H54 (cell line): ENCODE measurements around the gene MYO7A.

Experiments used
- DNase-seq: peaks from one replicate; pipeline ENCODE4 v3.0.0; 2011; ENCODE audit warnings: low spot score, mixed read lengths; ENCODE audit not compliant: insufficient read length
- FAIRE-seq: peaks from 3 replicates; lab custom pipeline; 2011; peaks lifted over from hg19 to GRCh38; lab: Jason Lieb, UNC
- POLR2A ChIP-seq: IDR thresholded peaks from 2 replicates; pipeline ENCODE4 v1.6.1; 2011; ENCODE audit warnings: low read depth, mild to moderate bottlenecking, low read length

Gene MYO7A

GRCh38 chr11:77204754-77205466, 76.9 kb downstream of the MYO7A start:
- TF ChIP-seq POLR2A: no peak
- FAIRE-seq (no peak), DNase-seq (no peak)

DNA sequence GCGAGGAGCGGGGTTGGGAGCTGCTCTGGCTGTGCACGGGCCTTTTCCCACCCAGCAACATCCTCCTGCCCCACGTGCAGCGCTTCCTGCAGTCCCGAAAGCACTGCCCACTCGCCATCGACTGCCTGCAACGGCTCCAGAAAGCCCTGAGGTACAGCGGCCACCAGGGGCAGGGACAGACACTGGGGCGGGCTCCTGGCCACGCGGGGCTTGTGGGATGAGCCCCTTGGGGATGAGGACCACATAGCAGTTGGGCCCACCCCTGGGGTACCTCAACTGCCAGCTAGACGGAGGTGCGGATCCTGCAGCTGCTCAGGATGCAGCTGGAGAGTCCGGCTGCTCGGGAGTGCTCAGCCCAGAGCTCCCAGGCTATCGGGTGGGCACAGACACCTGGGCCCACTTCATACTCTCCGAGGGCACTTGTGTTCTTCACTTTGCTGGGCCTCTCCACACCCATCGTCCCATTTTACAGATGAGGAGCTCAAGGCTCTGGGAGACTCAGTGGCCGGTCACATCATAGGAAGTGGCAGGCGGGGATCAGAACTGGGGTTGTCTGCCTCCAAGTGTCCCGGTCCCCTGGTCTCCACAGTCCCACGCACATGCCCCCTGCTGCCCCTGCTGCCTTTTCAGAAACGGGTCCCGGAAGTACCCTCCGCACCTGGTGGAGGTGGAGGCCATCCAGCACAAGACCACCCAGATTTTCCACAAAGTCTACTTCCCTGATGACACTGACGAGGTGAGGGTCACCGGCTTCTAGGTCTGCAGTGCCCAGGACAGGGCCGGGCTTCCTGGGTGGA, 77.6 kb downstream of the MYO7A start:
- DNase-seq (no peak), FAIRE-seq (no peak)
- TF ChIP-seq POLR2A: no peak

DNA sequence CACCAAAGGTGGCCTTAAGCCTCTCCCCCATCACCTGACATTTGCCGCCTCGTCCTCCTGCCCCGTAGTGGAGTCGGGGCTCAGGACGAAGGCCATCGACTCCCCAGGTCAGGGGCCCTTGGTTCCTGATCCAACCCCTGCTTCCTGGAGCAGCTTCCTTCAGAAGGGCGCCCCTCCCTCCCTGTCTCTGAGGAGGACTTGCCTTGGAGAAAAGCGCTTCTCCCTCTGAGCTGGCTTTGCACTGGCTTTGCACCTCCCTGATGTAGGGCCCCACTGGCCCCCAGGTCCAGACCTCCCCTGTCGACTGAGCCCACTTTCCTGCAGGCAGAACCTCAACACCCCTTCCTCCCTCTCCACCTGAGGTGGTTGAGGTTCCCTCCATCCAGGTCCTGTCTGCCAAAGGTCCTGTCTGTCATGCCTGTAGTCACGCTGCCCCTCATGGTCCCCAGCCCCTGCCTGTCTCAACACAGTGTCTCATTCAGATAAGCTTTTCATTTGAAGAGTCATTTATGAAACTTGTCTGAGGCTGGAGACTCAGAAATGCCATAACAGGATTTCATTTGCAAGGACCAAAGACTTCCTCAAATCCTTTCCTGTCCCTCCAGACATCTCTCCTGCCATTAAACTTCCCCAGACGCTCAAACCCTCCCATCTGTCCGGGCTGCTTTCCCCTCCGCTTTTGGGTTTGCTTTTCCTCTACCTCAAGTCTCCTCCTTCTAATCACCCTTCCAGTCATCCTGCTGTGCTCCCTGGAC, 78.4 kb downstream of the MYO7A start:
- no peak for TF ChIP-seq POLR2A
- FAIRE-seq (no peak), DNase-seq (no peak)

GRCh38 chr11:77207019-77207485, 79.0 kb downstream of the MYO7A start:
- DNase-seq: no peak
- TF ChIP-seq POLR2A: no peak
- no peak for FAIRE-seq

DNA sequence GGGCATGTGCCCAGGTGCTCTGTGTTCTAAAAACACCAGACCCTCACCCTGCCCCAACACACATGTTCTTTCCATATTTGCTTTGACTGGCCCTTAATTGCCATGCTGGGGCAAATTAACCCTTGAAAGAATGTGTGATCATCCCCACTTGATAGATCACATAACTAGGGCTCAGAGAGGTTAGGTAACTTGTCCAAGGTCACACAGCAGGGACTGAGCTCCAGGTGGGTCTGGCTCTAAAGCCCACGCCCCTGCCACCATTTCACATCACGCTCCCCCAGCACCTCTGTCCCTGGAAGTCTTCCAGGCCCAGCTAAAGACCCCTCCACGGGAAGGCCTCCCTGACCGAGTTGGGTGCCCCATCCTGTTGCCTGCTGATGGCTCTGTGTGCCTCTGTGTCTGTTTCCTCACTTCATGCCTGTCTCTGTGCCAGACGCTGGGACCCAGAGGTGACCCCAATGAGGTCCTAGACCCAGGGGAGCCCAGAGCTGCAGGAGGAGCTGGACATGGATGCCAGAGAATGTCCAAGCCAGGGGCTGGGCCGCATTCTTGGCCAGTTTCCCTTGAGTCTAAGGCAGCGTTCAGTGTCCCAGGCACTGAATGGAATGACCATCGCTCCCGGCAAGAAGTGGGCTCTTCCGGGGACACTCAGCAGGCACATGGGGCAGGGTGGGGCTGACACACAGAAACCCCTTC, 79.7 kb downstream of the MYO7A start:
- TF ChIP-seq POLR2A: no peak
- DNase-seq (no peak), FAIRE-seq (no peak)

- FAIRE-seq: no peak
- no peak for TF ChIP-seq POLR2A
- no peak for DNase-seq
Observed at GRCh38 chr11:77208535-77208934, 80.5 kb downstream of the MYO7A start.

GRCh38 chr11:77209663-77210062, 81.6 kb downstream of the MYO7A start:
- DNase-seq: no peak
- no peak for FAIRE-seq
- no peak for TF ChIP-seq POLR2A

GRCh38 chr11:77211040-77211451, 83.0 kb downstream of the MYO7A start:
- FAIRE-seq: no peak

GRCh38 chr11:77211594-77212251, 83.7 kb downstream of the MYO7A start:
- no peak for DNase-seq
- no peak for TF ChIP-seq POLR2A
- FAIRE-seq: no peak

More at GRCh38 chr11:77211040-77211451, 83.0 kb downstream of the MYO7A start:
- no peak for DNase-seq
- no peak for TF ChIP-seq POLR2A

DNA sequence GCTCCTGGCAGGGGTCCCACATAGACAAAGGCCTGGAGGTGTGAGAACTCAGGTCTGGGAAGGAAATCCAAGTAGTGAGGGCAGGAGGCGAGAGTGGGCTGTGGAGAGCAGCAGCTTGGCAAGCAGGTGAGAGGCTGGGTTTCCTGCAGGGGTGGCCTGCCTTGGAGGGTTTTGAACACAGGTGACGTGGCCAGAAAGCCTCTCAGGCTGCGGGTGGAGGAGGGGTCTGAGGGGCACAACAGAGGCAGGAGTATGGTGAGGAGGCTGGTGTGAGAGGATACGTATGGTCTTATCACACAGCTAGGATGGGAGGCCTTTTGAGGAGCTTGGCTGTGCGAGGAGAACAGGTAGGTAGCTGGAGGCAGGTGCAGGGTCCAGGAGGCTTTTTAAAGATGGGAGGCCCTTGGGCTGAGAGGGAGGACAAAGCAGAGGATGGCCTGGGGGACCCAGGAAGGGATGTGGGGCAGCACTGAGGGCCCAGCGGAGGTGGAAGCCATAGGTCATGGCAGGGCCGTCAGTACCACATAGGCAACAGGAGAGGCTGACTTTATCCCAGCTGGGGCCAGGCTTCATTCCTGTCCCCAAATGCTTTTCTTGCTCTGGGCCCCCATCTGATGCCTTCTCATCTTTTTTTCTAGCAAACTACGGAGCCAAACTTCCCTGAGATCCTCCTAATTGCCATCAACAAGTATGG, 84.4 kb downstream of the MYO7A start:
- FAIRE-seq (no peak), DNase-seq (no peak)
- TF ChIP-seq POLR2A: no peak

DNA sequence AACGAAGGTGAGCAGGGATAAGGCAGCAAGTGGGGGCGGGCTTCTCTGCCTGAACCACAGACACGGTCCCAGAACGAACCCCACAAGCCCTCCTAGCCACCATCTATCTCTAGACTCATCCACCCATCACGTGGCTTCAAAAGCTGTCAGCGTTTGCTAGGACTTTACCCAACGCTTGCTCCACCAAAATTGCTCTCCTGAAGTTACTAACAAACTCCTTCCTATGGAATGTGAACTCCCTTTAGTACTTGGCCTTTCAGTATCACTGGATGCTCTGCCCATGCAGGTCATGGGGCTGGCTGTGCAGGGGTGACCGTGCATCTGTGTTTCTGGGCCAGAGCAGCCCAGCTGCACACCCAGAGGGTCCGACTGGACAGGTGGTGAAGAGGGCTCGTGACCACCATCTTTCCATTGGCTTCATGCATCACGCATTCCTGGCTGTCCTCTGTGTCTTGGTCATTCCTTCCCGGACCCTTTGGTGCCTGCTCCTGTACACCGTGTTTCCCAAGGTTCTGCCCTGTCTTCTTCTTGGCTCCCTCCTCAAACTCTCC, 85.1 kb downstream of the MYO7A start:
- no peak for FAIRE-seq
- no peak for TF ChIP-seq POLR2A
- DNase-seq: no peak
